Measurements from ENCODE around the gene SYNRG.
A peak's percentile ranks its signal among the peaks of the same experiment; 100 is the strongest.

SYNRG gene

GRCh38 chr17:37503148-37503547, 106.1 kb downstream of the SYNRG start:
- H3K4me3 ChIP-seq (ENCODE audit: extremely low read depth, insufficient read depth, low read length, poor library complexity, severe bottlenecking), result no peak overlapping the region
- no peak overlapping the region for H3K27ac ChIP-seq (ENCODE audit: low read depth, low read length, severe bottlenecking)
- no peaks in the 10 kb centered on the region for H3K9me3 ChIP-seq (ENCODE audit: control insufficient read depth, low read length)
- 87 to 96% methylated on average over 3 of the region's 6 CpGs for WGBS, 2 experiments (ENCODE audit: insufficient coverage in 2 of 2)
- H3K4me1 ChIP-seq (ENCODE audit: control insufficient read depth, insufficient read depth, low read length, poor library complexity, severe bottlenecking), result no peaks in the 10 kb centered on the region
- H3K36me3 ChIP-seq (ENCODE audit: control insufficient read depth, insufficient read depth, low read length), result peaks cover 22% of the 10 kb centered on the region

GRCh38 chr17:37502009-37502936, 106.9 kb downstream of the SYNRG start:
- H3K4me3 ChIP-seq (ENCODE audit: extremely low read depth, insufficient read depth, low read length, poor library complexity, severe bottlenecking), result no peak overlapping the region
- H3K9me3 ChIP-seq (ENCODE audit: control insufficient read depth, low read length), result no peaks in the 10 kb centered on the region
- H3K27ac ChIP-seq (ENCODE audit: low read depth, low read length, severe bottlenecking), result no peak overlapping the region
- no peaks in the 10 kb centered on the region for H3K4me1 ChIP-seq (ENCODE audit: control insufficient read depth, insufficient read depth, low read length, poor library complexity, severe bottlenecking)
- peaks cover 16% of the 10 kb centered on the region for H3K36me3 ChIP-seq (ENCODE audit: control insufficient read depth, insufficient read depth, low read length)
- whole genome bisulfite sequencing, 2 experiments (ENCODE audit: insufficient coverage in 2 of 2), result 95% methylated on average over 8 of the region's 10 CpGs

GRCh38 chr17:37500378-37500777, 108.8 kb downstream of the SYNRG start:
- no peaks in the 10 kb centered on the region for H3K4me1 ChIP-seq (ENCODE audit: control insufficient read depth, insufficient read depth, low read length, poor library complexity, severe bottlenecking)
- no peak overlapping the region for H3K27ac ChIP-seq (ENCODE audit: low read depth, low read length, severe bottlenecking)
- H3K9me3 ChIP-seq (ENCODE audit: control insufficient read depth, low read length), result no peaks in the 10 kb centered on the region
- peaks cover 16% of the 10 kb centered on the region for H3K36me3 ChIP-seq (ENCODE audit: control insufficient read depth, insufficient read depth, low read length)
- H3K4me3 ChIP-seq (ENCODE audit: extremely low read depth, insufficient read depth, low read length, poor library complexity, severe bottlenecking), result no peak overlapping the region

GRCh38 chr17:37494971-37495370, 114.2 kb downstream of the SYNRG start:
- H3K4me3 ChIP-seq (ENCODE audit: extremely low read depth, insufficient read depth, low read length, poor library complexity, severe bottlenecking), result no peak overlapping the region
- peaks cover 2% of the 10 kb centered on the region for H3K4me1 ChIP-seq (ENCODE audit: control insufficient read depth, insufficient read depth, low read length, poor library complexity, severe bottlenecking)
- H3K36me3 ChIP-seq (ENCODE audit: control insufficient read depth, insufficient read depth, low read length), result no peaks in the 10 kb centered on the region
- no peaks in the 10 kb centered on the region for H3K9me3 ChIP-seq (ENCODE audit: control insufficient read depth, low read length)
- no peak overlapping the region for H3K27ac ChIP-seq (ENCODE audit: low read depth, low read length, severe bottlenecking)
- 56 to 57% methylated on average over 6 to 7 of the region's 8 CpGs for WGBS, 2 experiments (ENCODE audit: insufficient coverage in 2 of 2)

- WGBS, 2 experiments (ENCODE audit: insufficient coverage in 2 of 2), result 89 to 94% methylated on average over 3 of the region's 3 CpGs
- Histone ChIP-seq H3K4me3 (ENCODE audit: extremely low read depth, insufficient read depth, low read length, poor library complexity, severe bottlenecking) (no peak overlapping the region), H3K9me3 (ENCODE audit: control insufficient read depth, low read length) (no peaks in the 10 kb centered on the region), H3K27ac (ENCODE audit: low read depth, low read length, severe bottlenecking) (no peak overlapping the region), H3K36me3 (ENCODE audit: control insufficient read depth, insufficient read depth, low read length) (no peaks in the 10 kb centered on the region), H3K4me1 (ENCODE audit: control insufficient read depth, insufficient read depth, low read length, poor library complexity, severe bottlenecking) (peaks cover 2% of the 10 kb centered on the region)
These were observed 114.8 kb downstream of the SYNRG start for GRCh38 chr17:37494401-37494831.

GRCh38 chr17:37493249-37494027, 115.8 kb downstream of the SYNRG start:
- no peaks in the 10 kb centered on the region for H3K36me3 ChIP-seq (ENCODE audit: control insufficient read depth, insufficient read depth, low read length)
- H3K4me1 ChIP-seq (ENCODE audit: control insufficient read depth, insufficient read depth, low read length, poor library complexity, severe bottlenecking), result peaks cover 4% of the 10 kb centered on the region
- H3K27ac ChIP-seq (ENCODE audit: low read depth, low read length, severe bottlenecking), result no peak overlapping the region
- no peak overlapping the region for H3K4me3 ChIP-seq (ENCODE audit: extremely low read depth, insufficient read depth, low read length, poor library complexity, severe bottlenecking)
- 100% methylated on average over 1 of the region's 2 CpGs; no CpG with 5 or more reads in 1 of the 2 experiments for WGBS, 2 experiments (ENCODE audit: insufficient coverage in 2 of 2)
- H3K9me3 ChIP-seq (ENCODE audit: control insufficient read depth, low read length), result no peaks in the 10 kb centered on the region

- WGBS, 2 experiments (ENCODE audit: insufficient coverage in 2 of 2), result 57 to 80% methylated on average over 1 to 2 of the region's 4 CpGs
These were observed 117.1 kb downstream of the SYNRG start for GRCh38 chr17:37492167-37492566.

GRCh38 chr17:37490638-37491614, 118.3 kb downstream of the SYNRG start:
- H3K9me3 ChIP-seq (ENCODE audit: control insufficient read depth, low read length), result no peaks in the 10 kb centered on the region
- no peaks in the 10 kb centered on the region for H3K36me3 ChIP-seq (ENCODE audit: control insufficient read depth, insufficient read depth, low read length)
- H3K27ac ChIP-seq (ENCODE audit: low read depth, low read length, severe bottlenecking), result peak overlapping the region; percentile 98
- peak overlapping the region; percentile 62 for H3K4me3 ChIP-seq (ENCODE audit: extremely low read depth, insufficient read depth, low read length, poor library complexity, severe bottlenecking)
- 12 to 22% methylated on average over 12 to 15 of the region's 24 CpGs for WGBS, 2 experiments (ENCODE audit: insufficient coverage in 2 of 2)
- H3K4me1 ChIP-seq (ENCODE audit: control insufficient read depth, insufficient read depth, low read length, poor library complexity, severe bottlenecking), result peaks cover 9% of the 10 kb centered on the region

More at GRCh38 chr17:37492167-37492566, 117.1 kb downstream of the SYNRG start:
- Histone ChIP-seq H3K36me3 (ENCODE audit: control insufficient read depth, insufficient read depth, low read length) (no peaks in the 10 kb centered on the region), H3K4me1 (ENCODE audit: control insufficient read depth, insufficient read depth, low read length, poor library complexity, severe bottlenecking) (peaks cover 9% of the 10 kb centered on the region), H3K4me3 (ENCODE audit: extremely low read depth, insufficient read depth, low read length, poor library complexity, severe bottlenecking) (peak overlapping the region; percentile 62), H3K9me3 (ENCODE audit: control insufficient read depth, low read length) (no peaks in the 10 kb centered on the region), H3K27ac (ENCODE audit: low read depth, low read length, severe bottlenecking) (peak overlapping the region; percentile 98)

GRCh38 chr17:37490022-37490587, 119.1 kb downstream of the SYNRG start:
- Histone ChIP-seq H3K27ac (ENCODE audit: low read depth, low read length, severe bottlenecking) (peak overlapping the region; percentile 98), H3K4me3 (ENCODE audit: extremely low read depth, insufficient read depth, low read length, poor library complexity, severe bottlenecking) (peak overlapping the region; percentile 62), H3K4me1 (ENCODE audit: control insufficient read depth, insufficient read depth, low read length, poor library complexity, severe bottlenecking) (peaks cover 9% of the 10 kb centered on the region), H3K9me3 (ENCODE audit: control insufficient read depth, low read length) (no peaks in the 10 kb centered on the region), H3K36me3 (ENCODE audit: control insufficient read depth, insufficient read depth, low read length) (no peaks in the 10 kb centered on the region)
- WGBS, 2 experiments (ENCODE audit: insufficient coverage in 2 of 2), result 0 to 1% methylated on average over 28 to 47 of the region's 56 CpGs
